Stimulated activated naive CD8-positive, alpha-beta T cell treated with anti-CD3 and anti-CD28 coated beads, Interleukin-15, amount 100 ng/mL, for 72 hours (primary cell): ENCODE measurements around the gene KMT5B.

ENCODE experiments used
- ATAC-seq: fragments of 150-1000 bp; cut with Tn5 transposase; 2 replicates; pipeline ENCODE4 v1.10.0; 2021; ENCODE audit warnings: mild to moderate bottlenecking, moderate library complexity
- DNase-seq, 2 donors: peaks; one replicate each; pipeline ENCODE4 v3.0.0; 2021 to 2022
- H3K27ac Mint-ChIP-seq, 2 donors: one replicate each; pipeline ENCODE4 v1.8.0; 2022; ENCODE audit warnings: mild to moderate bottlenecking in 2 of 2, mixed read lengths in 2 of 2, moderate library complexity in 2 of 2
- H3K27me3 Mint-ChIP-seq: one replicate; pipeline ENCODE4 v1.8.0; 2022; ENCODE audit warnings: mixed read lengths
- H3K4me1 Mint-ChIP-seq: one replicate; pipeline ENCODE4 v1.8.0; 2022; ENCODE audit warnings: mild to moderate bottlenecking, mixed read lengths
- H3K4me3 Mint-ChIP-seq, 2 donors: one replicate each; pipeline ENCODE4 v1.8.0; 2022; ENCODE audit warnings: mild to moderate bottlenecking in 2 of 2, mixed read lengths in 2 of 2, moderate library complexity in 1 of 2
- H3K9me3 Mint-ChIP-seq, 2 donors: one replicate each; pipeline ENCODE4 v1.8.0; 2022; ENCODE audit warnings: mixed read lengths in 2 of 2

KMT5B gene

GRCh38 chr11:68168694-68169093, 44.4 kb downstream of the KMT5B start:
- DNase-seq = no peak
- no peaks in the 10 kb centered on the region for H3K27me3 Mint-ChIP-seq
- H3K4me3 Mint-ChIP-seq = no peak overlapping the region
- no peak for ATAC-seq
- H3K9me3 Mint-ChIP-seq = no peaks in the 10 kb centered on the region
- no peaks in the 10 kb centered on the region for H3K4me1 Mint-ChIP-seq
- no peak overlapping the region for H3K27ac Mint-ChIP-seq

GRCh38 chr11:68167474-68167873, 45.6 kb downstream of the KMT5B start:
- Mint-ChIP-seq H3K27ac (peak overlapping the region in 1 of 2 donors; percentile 63), H3K4me3 (no peak overlapping the region), H3K27me3 (no peaks in the 10 kb centered on the region), H3K9me3 (no peaks in the 10 kb centered on the region), H3K4me1 (no peaks in the 10 kb centered on the region)
- DNase-seq = no peak
- no peak for ATAC-seq

- ATAC-seq (no peak), DNase-seq (no peak)
- H3K4me3 Mint-ChIP-seq = no peak overlapping the region
- no peaks in the 10 kb centered on the region for H3K4me1 Mint-ChIP-seq
- H3K27me3 Mint-ChIP-seq = no peaks in the 10 kb centered on the region
- H3K9me3 Mint-ChIP-seq = no peaks in the 10 kb centered on the region
- no peak overlapping the region for H3K27ac Mint-ChIP-seq
These were observed 46.1 kb downstream of the KMT5B start for GRCh38 chr11:68166969-68167368.

- Mint-ChIP-seq H3K27me3 (no peaks in the 10 kb centered on the region), H3K4me3 (no peak overlapping the region), H3K9me3 (no peaks in the 10 kb centered on the region), H3K4me1 (no peaks in the 10 kb centered on the region), H3K27ac (no peak overlapping the region)
- no peak for DNase-seq
- ATAC-seq = no peak
These were observed 47.5 kb downstream of the KMT5B start for GRCh38 chr11:68165601-68166000.

- ATAC-seq = no peak
These were observed 48.7 kb downstream of the KMT5B start for GRCh38 chr11:68164437-68164836.

GRCh38 chr11:68163691-68164090, 49.4 kb downstream of the KMT5B start:
- Mint-ChIP-seq H3K27me3 (no peaks in the 10 kb centered on the region), H3K4me1 (no peaks in the 10 kb centered on the region), H3K27ac (no peak overlapping the region), H3K9me3 (no peaks in the 10 kb centered on the region), H3K4me3 (no peak overlapping the region)
- ATAC-seq = no peak
- DNase-seq = no peak

More at GRCh38 chr11:68164437-68164836, 48.7 kb downstream of the KMT5B start:
- Mint-ChIP-seq H3K27ac (peak overlapping the region; percentile 12 to 38), H3K4me3 (no peak overlapping the region), H3K27me3 (no peaks in the 10 kb centered on the region), H3K9me3 (no peaks in the 10 kb centered on the region), H3K4me1 (no peaks in the 10 kb centered on the region)
- no peak for DNase-seq

- no peaks in the 10 kb centered on the region for H3K4me1 Mint-ChIP-seq
- no peak for DNase-seq
These were observed 52.9 kb downstream of the KMT5B start for GRCh38 chr11:68160100-68160695.

GRCh38 chr11:68159665-68160064, 53.4 kb downstream of the KMT5B start:
- H3K9me3 Mint-ChIP-seq = no peaks in the 10 kb centered on the region
- no peaks in the 10 kb centered on the region for H3K27me3 Mint-ChIP-seq
- no peak overlapping the region for H3K27ac Mint-ChIP-seq
- ATAC-seq (no peak), DNase-seq (no peak)
- no peak overlapping the region for H3K4me3 Mint-ChIP-seq
- no peaks in the 10 kb centered on the region for H3K4me1 Mint-ChIP-seq

More at GRCh38 chr11:68160100-68160695, 52.9 kb downstream of the KMT5B start:
- no peak overlapping the region for H3K4me3 Mint-ChIP-seq
- H3K9me3 Mint-ChIP-seq = no peaks in the 10 kb centered on the region
- no peak for ATAC-seq
- H3K27ac Mint-ChIP-seq = no peak overlapping the region
- H3K27me3 Mint-ChIP-seq = no peaks in the 10 kb centered on the region

GRCh38 chr11:68159161-68159560, 53.9 kb downstream of the KMT5B start:
- no peak for DNase-seq
- no peak for ATAC-seq
- no peak overlapping the region for H3K27ac Mint-ChIP-seq
- H3K27me3 Mint-ChIP-seq = no peaks in the 10 kb centered on the region
- no peaks in the 10 kb centered on the region for H3K4me1 Mint-ChIP-seq
- no peaks in the 10 kb centered on the region for H3K9me3 Mint-ChIP-seq
- H3K4me3 Mint-ChIP-seq = no peak overlapping the region

- no peak for ATAC-seq
- DNase-seq = no peak
- H3K4me3 Mint-ChIP-seq = no peak overlapping the region
- no peaks in the 10 kb centered on the region for H3K27me3 Mint-ChIP-seq
- H3K27ac Mint-ChIP-seq = no peak overlapping the region
- no peaks in the 10 kb centered on the region for H3K4me1 Mint-ChIP-seq
- H3K9me3 Mint-ChIP-seq = no peaks in the 10 kb centered on the region
These were observed 54.5 kb downstream of the KMT5B start for GRCh38 chr11:68158580-68158979.

- H3K9me3 Mint-ChIP-seq = no peaks in the 10 kb centered on the region
- H3K4me3 Mint-ChIP-seq = no peak overlapping the region
- H3K27ac Mint-ChIP-seq = no peak overlapping the region
- no peak for DNase-seq
- ATAC-seq = no peak
- H3K27me3 Mint-ChIP-seq = no peaks in the 10 kb centered on the region
- H3K4me1 Mint-ChIP-seq = no peaks in the 10 kb centered on the region
These were observed 59.4 kb downstream of the KMT5B start for GRCh38 chr11:68153742-68154141.

- DNase-seq (no peak), ATAC-seq (no peak)
- Mint-ChIP-seq H3K4me3 (no peak overlapping the region), H3K4me1 (peaks cover 1% of the 10 kb centered on the region), H3K27ac (no peak overlapping the region), H3K27me3 (no peaks in the 10 kb centered on the region), H3K9me3 (no peaks in the 10 kb centered on the region)
These were observed 63.1 kb downstream of the KMT5B start for GRCh38 chr11:68150037-68150436.

GRCh38 chr11:68149417-68149816, 63.7 kb downstream of the KMT5B start:
- Mint-ChIP-seq H3K27me3 (no peaks in the 10 kb centered on the region), H3K4me1 (peaks cover 6% of the 10 kb centered on the region), H3K27ac (no peak overlapping the region), H3K4me3 (no peak overlapping the region), H3K9me3 (no peaks in the 10 kb centered on the region)
- no peak for ATAC-seq
- no peak for DNase-seq

- Mint-ChIP-seq H3K9me3 (no peaks in the 10 kb centered on the region), H3K4me3 (no peak overlapping the region), H3K4me1 (peaks cover 6% of the 10 kb centered on the region), H3K27me3 (no peaks in the 10 kb centered on the region), H3K27ac (no peak overlapping the region)
- DNase-seq = no peak
- ATAC-seq = no peak
These were observed 64.2 kb downstream of the KMT5B start for GRCh38 chr11:68148879-68149278.

GRCh38 chr11:68148071-68148805, 64.9 kb downstream of the KMT5B start:
- Mint-ChIP-seq H3K4me1 (peaks cover 6% of the 10 kb centered on the region), H3K27me3 (no peaks in the 10 kb centered on the region), H3K27ac (peak overlapping the region in 1 of 2 donors; percentile 8), H3K9me3 (no peaks in the 10 kb centered on the region), H3K4me3 (no peak overlapping the region)
- DNase-seq (no peak), ATAC-seq (no peak)

- no peak for DNase-seq
- H3K4me3 Mint-ChIP-seq = no peak overlapping the region
- peak overlapping the region in 1 of 2 donors; percentile 63 for H3K27ac Mint-ChIP-seq
- no peaks in the 10 kb centered on the region for H3K27me3 Mint-ChIP-seq
- ATAC-seq = no peak
- H3K4me1 Mint-ChIP-seq = peaks cover 15% of the 10 kb centered on the region
- H3K9me3 Mint-ChIP-seq = no peaks in the 10 kb centered on the region
These were observed 66.2 kb downstream of the KMT5B start for GRCh38 chr11:68146704-68147474.
